ENCODE measurements around the gene C17orf58. TPM values are rescaled to one million over a fixed set of nuclear protein-coding genes. Genes with fewer than 3 reads are reported as not detected.
A peak's percentile ranks its signal among the peaks of the same experiment; 100 is the strongest.

C17orf58 gene
- total and polyA plus RNA-seq, 2 of the 4 experiments (the other 2 are of a cell fraction): 7.2 to 10.2 TPM

- Histone ChIP-seq H3K56ac (ENCODE audit: extremely low read depth, insufficient read depth, low read length) (no peak overlapping the region), H3K27me3 (ENCODE audit: control insufficient read depth, insufficient read depth, low read length) (no peaks in the 10 kb centered on the region), H3K9ac (ENCODE audit: low read depth, low read length) (no peak overlapping the region), H3K79me1 (ENCODE audit: low read depth in 1 of 2, low read length in 2 of 2) (no peaks in the 10 kb centered on the region), H2BK120ac (ENCODE audit: low read depth, low read length) (no peak overlapping the region), H2AFZ (replicated peaks; ENCODE audit: low read length, poor library complexity) (no peak overlapping the region), H3K4me2 (ENCODE audit: low read depth, low read length) (no peak overlapping the region), H3K14ac (replicated peaks; ENCODE audit: low read depth, low read length) (no peak overlapping the region), H2AK5ac (ENCODE audit: low read depth, low read length) (no peak overlapping the region), H3K4me1 (ENCODE audit: control insufficient read depth, insufficient read depth, low read length) (no peaks in the 10 kb centered on the region), H4K91ac (ENCODE audit: insufficient read depth, low read depth, low read length) (no peak overlapping the region), H2BK20ac (ENCODE audit: low read depth, low read length) (no peak overlapping the region), H3K9me1 (ENCODE audit: insufficient read depth, low read length) (0 out of 2 replicates have a peak, but pooled peaks cover 3% of the 10 kb centered on the region), H3K23ac (ENCODE audit: low read depth, low read length) (no peak overlapping the region), H3K18ac (ENCODE audit: low read depth, low read length) (no peak overlapping the region), H3K27ac (ENCODE audit: insufficient read depth, low read length) (no peak overlapping the region), H4K8ac (ENCODE audit: low read depth in 2 of 2, low read length in 2 of 2) (no peak overlapping the region), H2BK15ac (ENCODE audit: low read depth, low read length) (no peak overlapping the region), H4K5ac (ENCODE audit: low read depth, low read length) (no peak overlapping the region), H4K20me1 (ENCODE audit: insufficient read depth, low read length) (no peaks in the 10 kb centered on the region), H2BK5ac (ENCODE audit: low read depth, low read length, poor library complexity, severe bottlenecking) (no peak overlapping the region), H2AK9ac (replicated peaks; ENCODE audit: low read depth, low read length, poor library complexity) (no peak overlapping the region), H3K4me3 (ENCODE audit: insufficient read depth, low read depth, low read length) (no peak overlapping the region), H3K4ac (ENCODE audit: low read depth, low read length) (no peak overlapping the region), H3K36me3 (ENCODE audit: control insufficient read depth, insufficient read depth, low read length) (peaks cover 50% of the 10 kb centered on the region), H3K9me3 (ENCODE audit: control insufficient read depth, insufficient read depth, low read length) (no peaks in the 10 kb centered on the region)
- TF ChIP-seq CTCF (conservative IDR thresholded peaks at IDR 0.05; ENCODE audit: low read depth, low read length): peak; percentile 41
- no peak for TF ChIP-seq MXI1 (IDR thresholded peaks at IDR 0.05; ENCODE audit: borderline replicate concordance, low read depth, low read length)
- ATAC-seq (ENCODE audit: low read depth) (peak; percentile 35; the same call in 1 of the 2 replicates), DNase-seq (peak; percentile 8)
- dilution Hi-C loops (cut with HindIII; ENCODE audit: low sequenced_read_pairs, unreplicated experiment) (no loop called here), in situ Hi-C loops (cut with MboI; ENCODE audit: low sequenced_read_pairs) (no loop called here), intact Hi-C loops (cut with micrococcal nuclease) (loop anchor here (5.0 kb wide), 1 partner anchor 36 kb away; no protein-coding TSS in a partner anchor)
- no TSS peak for BruUV-seq (replicated peaks)
- ChIA-PET CTCF (interaction anchor here (0.6 to 1.3 kb wide), 4 partner anchors 10 to 112 kb away, joined by 3 to 6 read pairs (median 3); no protein-coding TSS in a partner anchor), POLR2A (ENCODE audit: unreplicated experiment) (no interaction called here)
- no CpG with 5 or more reads among the region's 3 CpGs for WGBS, 2 experiments (ENCODE audit: extremely low coverage in 2 of 2, insufficient read length in 1 of 2)
Observed at GRCh38 chr17:67942810-67943209, 53.5 kb downstream of the C17orf58 start.

Small RNA genes within 50 kb of the gene (microRNA-seq; reads per million reads assigned to microRNA genes)
- not detected for gene RN7SL622P (ENCODE audit: insufficient read depth, insufficient read length)

Small RNA genes within 50 kb of the gene (small RNA-seq; reads per million reads assigned to genes)
- 0 reads per million in 5 experiments for gene RN7SL622P

Other genes with a start within 250 kb of the C17orf58 start
- gene BPTF, start 171.0 kb downstream of the C17orf58 start, total RNA-seq (2012; rRNA removed): 32.3 and 44.4 TPM in 2 replicates
- gene BPTF, start 171.0 kb downstream of the C17orf58 start, polyA plus RNA-seq (2012; rRNA removed): 35.7 and 36.7 TPM in 2 replicates
- gene KPNA2, start 39.3 kb upstream of the C17orf58 start, total RNA-seq (2012; rRNA removed): 226 and 262 TPM in 2 replicates
- gene KPNA2, start 39.3 kb upstream of the C17orf58 start, polyA plus RNA-seq (2012; rRNA removed): 135 and 141 TPM in 2 replicates

All from IMR-90 (cell line).